Astrocyte of the cerebellum (primary cell): ENCODE data around the gene DMAP1.
A peak's percentile ranks its signal among the peaks of the same experiment; 100 is the strongest.

ENCODE experiments used
- DNase-seq: peaks from one replicate; pipeline ENCODE4 v3.0.0-alpha.2; 2011; ENCODE audit warnings: low read depth
- H3K4me3 ChIP-seq: 2 replicates; pipeline ENCODE4 v1.5.1; 2011; ENCODE audit warnings: mild to moderate bottlenecking, low read depth, low read length, moderate library complexity
- in situ Hi-C: cut with HindIII; loops from 2 replicates; pipeline ENCODE4 v1.10.0; 2017; ENCODE audit warnings: low sequenced_read_pairs
- TF ChIP-seq, protein P1 (sequence below): IDR thresholded peaks from 2 replicates; pipeline ENCODE4 v1.5.1; 2012; ENCODE audit warnings: low read length, low read depth, moderate library complexity, mild to moderate bottlenecking; ENCODE audit errors: missing control alignments

Gene DMAP1

DNA sequence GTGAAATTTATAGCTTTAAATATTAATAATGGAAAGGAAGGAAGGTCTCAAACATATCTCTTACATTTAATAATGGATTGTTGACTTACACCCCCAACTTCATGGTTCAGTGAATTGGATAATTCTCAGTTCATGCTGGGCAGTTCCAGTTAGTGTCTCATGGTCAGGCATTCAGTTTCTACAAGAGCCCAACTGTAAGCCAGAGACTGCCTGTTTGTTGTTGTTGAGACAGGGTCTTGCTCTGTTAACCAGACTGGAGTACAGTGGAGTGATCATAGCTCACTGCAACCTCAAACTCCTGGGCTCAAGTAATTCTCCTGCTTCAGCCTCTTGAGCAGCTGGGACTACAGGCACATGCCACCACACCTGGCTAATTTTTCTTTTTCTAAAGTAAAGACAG is 5.0 kb upstream of the DMAP1 start:
- in situ Hi-C loops, result no loop called here
- DNase-seq, result no peak
- TF ChIP-seq, protein P1, sequence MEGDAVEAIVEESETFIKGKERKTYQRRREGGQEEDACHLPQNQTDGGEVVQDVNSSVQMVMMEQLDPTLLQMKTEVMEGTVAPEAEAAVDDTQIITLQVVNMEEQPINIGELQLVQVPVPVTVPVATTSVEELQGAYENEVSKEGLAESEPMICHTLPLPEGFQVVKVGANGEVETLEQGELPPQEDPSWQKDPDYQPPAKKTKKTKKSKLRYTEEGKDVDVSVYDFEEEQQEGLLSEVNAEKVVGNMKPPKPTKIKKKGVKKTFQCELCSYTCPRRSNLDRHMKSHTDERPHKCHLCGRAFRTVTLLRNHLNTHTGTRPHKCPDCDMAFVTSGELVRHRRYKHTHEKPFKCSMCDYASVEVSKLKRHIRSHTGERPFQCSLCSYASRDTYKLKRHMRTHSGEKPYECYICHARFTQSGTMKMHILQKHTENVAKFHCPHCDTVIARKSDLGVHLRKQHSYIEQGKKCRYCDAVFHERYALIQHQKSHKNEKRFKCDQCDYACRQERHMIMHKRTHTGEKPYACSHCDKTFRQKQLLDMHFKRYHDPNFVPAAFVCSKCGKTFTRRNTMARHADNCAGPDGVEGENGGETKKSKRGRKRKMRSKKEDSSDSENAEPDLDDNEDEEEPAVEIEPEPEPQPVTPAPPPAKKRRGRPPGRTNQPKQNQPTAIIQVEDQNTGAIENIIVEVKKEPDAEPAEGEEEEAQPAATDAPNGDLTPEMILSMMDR, result no peak
- no peak overlapping the region for H3K4me3 ChIP-seq

DNA sequence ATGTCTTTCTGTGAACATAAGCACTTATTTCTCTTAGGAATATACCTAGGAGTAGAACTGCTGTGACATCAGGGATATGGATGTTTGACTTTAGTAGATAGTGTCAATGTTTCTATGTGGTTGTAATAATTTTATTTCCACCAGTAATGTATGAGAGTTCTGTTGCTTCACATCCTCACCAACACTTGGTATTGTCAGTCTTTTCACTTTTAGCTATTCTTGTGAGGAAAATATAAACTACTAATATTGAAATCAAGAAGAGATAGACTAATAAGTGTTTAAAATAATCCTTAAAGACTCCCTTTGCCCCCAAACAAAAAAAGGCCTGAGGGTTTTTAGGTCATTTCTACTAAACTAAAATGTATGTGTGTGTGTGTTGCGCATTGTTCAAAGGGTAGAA is 2.7 kb upstream of the DMAP1 start:
- no peak overlapping the region for H3K4me3 ChIP-seq
- DNase-seq, result no peak
- in situ Hi-C loops, result no loop called here
- TF ChIP-seq, protein P1, result no peak

DNA sequence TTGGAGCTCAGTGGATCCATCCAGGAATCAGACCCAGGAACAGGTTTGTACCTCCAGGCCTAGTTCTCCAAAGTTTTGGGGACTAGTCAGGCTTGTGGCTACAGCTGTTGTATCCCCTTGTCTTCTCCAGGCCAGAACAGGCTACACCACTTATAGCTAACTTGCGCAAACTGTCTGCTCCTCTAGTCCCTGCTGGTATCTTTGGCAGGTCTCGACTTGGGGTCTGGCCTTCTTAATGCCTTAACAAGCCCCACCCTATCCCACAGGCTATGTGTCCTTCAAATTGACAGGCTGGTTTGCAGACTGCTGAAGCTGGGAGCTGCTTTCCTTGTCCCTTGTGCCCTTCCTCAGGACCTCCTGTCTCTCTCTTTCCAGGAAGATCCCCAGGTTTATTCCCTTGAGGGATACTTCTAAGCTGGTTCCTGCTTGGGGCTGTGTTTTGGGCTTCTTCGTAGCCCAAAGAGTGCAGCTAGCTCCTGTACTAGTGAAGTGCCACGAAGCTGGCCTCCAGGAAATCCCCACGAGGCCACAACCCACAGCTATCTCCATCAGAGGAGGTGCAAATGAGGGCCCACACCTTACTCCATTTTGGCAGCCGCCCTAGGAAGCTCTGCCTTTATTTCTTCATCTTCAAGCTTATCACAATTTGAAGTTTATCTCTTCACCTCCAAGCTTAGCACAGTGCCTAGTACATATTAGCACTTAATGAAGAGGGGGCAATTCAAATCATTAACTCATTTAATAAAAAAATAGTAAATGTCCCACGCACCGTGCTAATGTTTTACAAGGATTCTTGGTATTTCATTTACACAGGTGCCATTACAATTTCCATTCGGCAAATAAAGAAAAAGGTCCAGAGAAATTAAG is 683 bp upstream of the DMAP1 start:
- in situ Hi-C loops, result no loop called here
- TF ChIP-seq, protein P1, result no peak
- peak overlapping the region; percentile 95 for H3K4me3 ChIP-seq
- no peak for DNase-seq

DNA sequence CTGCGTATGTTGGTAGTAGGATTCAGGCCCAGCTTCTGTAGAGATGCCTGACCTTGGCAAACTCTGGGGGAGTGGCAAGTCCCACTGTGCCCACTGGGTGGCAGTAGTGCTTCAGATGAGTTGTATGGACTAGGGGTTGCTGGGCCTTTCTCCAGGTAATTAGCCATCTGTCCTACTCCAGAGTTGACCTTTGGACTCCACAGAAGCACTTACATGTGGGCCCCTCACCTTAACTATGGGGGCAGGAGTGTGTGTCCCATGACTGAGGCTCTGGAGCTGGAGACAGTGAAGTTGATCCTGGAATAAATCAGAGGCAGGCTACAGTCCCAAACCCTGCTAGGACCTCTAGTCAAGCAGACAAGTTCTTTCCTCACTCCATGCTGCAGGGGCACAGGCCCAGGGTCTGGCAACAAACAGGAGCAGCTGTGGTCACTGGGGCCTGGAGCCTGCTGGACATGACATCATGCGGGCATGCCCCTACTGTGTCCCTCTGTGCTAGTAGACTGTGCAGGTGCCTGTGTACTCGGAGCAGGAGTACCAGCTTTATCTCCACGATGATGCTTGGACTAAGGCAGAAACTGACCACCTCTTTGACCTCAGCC is 4.6 kb downstream of the DMAP1 start:
- no peak overlapping the region for H3K4me3 ChIP-seq
- DNase-seq, result peak; percentile 36
- in situ Hi-C loops, result no loop called here
- TF ChIP-seq, protein P1, result peak; percentile 92

DNA sequence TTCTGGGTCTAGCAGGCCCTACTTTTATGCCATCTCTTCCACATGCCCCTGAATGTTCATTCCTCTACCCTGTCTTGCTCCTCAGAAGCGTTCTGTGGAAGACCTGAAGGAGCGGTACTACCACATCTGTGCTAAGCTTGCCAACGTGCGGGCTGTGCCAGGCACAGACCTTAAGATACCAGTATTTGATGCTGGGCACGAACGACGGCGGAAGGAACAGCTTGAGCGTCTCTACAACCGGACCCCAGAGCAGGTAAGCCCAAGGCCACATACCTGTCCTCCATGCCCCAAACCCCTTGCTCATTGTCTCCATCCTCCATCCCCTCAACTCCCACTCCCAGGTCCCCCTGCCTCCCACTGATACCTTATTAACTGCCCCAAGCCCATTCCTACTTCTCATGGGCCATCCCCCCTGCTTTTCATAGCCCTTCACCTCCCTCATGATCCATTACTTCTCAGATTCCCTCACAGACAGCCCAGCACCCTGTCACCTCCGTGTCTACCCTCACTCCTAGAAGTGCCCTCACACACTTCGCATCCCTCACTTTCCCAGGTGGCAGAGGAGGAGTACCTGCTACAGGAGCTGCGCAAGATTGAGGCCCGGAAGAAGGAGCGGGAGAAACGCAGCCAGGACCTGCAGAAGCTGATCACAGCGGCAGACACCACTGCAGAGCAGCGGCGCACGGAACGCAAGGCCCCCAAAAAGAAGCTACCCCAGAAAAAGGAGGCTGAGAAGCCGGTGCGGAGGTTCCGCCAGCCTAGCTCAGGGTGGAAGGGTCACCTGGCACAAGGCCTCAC is 5.4 kb downstream of the DMAP1 start:
- no peak for DNase-seq
- TF ChIP-seq, protein P1, result no peak
- in situ Hi-C loops, result no loop called here
- H3K4me3 ChIP-seq, result no peak overlapping the region

DNA sequence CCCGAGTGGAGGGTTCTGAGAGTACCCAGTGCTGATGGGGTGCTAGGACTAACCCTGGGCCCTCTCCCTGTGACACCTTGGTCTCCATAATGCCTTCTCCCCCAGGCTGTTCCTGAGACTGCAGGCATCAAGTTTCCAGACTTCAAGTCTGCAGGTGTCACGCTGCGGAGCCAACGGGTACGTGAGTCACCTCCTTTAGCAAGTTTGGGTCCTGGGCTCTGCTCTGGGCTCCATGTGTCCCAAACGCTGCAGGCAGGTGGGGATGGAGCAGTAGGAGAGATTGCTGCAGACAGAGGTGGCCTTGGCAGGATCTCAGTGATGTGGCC is 6.0 kb downstream of the DMAP1 start:
- H3K4me3 ChIP-seq, result no peak overlapping the region
- in situ Hi-C loops, result no loop called here
- TF ChIP-seq, protein P1, result no peak
- no peak for DNase-seq
